Mesodermal cell (in vitro differentiated cells): ENCODE results near the gene RGS1.

ENCODE experiments used
- H3K27ac ChIP-seq: 2 replicates; pipeline ENCODE4 v1.7.0; 2013; ENCODE audit warnings: mild to moderate bottlenecking, low read depth, low read length, moderate library complexity; ENCODE audit not compliant: severe bottlenecking
- H3K36me3 ChIP-seq: 2 replicates; pipeline ENCODE4 v1.7.1; 2013; ENCODE audit warnings: mild to moderate bottlenecking, low read length, moderate library complexity; ENCODE audit not compliant: control insufficient read depth, insufficient read depth
- H3K4me1 ChIP-seq: one replicate; pipeline ENCODE4 v1.7.1; 2013; ENCODE audit warnings: mild to moderate bottlenecking, low read length; ENCODE audit not compliant: insufficient read depth, control insufficient read depth, poor library complexity, severe bottlenecking
- H3K4me3 ChIP-seq: 2 replicates; pipeline ENCODE4 v1.7.0; 2013; ENCODE audit warnings: low read length, control low read depth, mild to moderate bottlenecking; ENCODE audit not compliant: insufficient read depth, poor library complexity, severe bottlenecking; ENCODE audit errors: extremely low read depth
- H3K9me3 ChIP-seq: 2 replicates; pipeline ENCODE4 v1.7.1; 2013; ENCODE audit warnings: mild to moderate bottlenecking, low read length, moderate library complexity; ENCODE audit not compliant: control insufficient read depth
- WGBS, 2 experiments: methylation state at CpG; one replicate each; pipeline ENCODE4 v1.1.5; 2013; ENCODE audit warnings: missing lambda C conversion rate in 2 of 2; ENCODE audit not compliant: insufficient coverage in 2 of 2; 5-methylcytosine and 5-hydroxymethylcytosine counted together

RGS1 gene

GRCh38 chr1:192554904-192555303 is 20.7 kb upstream of the RGS1 start:
- H3K36me3 ChIP-seq = no peaks in the 10 kb centered on the region
- no peaks in the 10 kb centered on the region for H3K9me3 ChIP-seq
- H3K27ac ChIP-seq = no peak overlapping the region
- H3K4me1 ChIP-seq = peaks cover 31% of the 10 kb centered on the region
- H3K4me3 ChIP-seq = no peak overlapping the region
- WGBS, 2 experiments = no CpG with 5 or more reads among the region's 4 CpGs

DNA sequence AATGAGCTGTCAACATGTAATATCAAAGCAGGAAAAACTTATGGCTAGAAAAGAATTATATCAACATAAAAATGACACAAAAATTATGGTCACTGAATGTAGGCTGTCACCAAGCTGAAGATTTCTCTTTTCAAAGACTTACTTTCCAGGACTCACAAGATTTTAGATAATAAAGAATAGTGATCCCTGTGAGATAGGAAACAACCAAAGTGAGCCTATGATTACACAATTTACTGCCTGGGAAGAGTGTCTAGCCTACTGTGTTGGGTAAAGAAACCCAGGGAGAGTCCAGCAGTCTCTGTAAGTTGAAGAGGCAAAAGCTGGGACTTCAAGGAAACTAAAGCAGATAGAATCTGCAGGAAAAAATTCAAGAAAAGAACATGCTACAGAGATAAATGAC is 20.2 kb upstream of the RGS1 start:
- Histone ChIP-seq H3K36me3 (no peaks in the 10 kb centered on the region), H3K4me1 (peaks cover 33% of the 10 kb centered on the region), H3K27ac (peak overlapping the region; percentile 2), H3K4me3 (no peak overlapping the region), H3K9me3 (no peaks in the 10 kb centered on the region)

DNA sequence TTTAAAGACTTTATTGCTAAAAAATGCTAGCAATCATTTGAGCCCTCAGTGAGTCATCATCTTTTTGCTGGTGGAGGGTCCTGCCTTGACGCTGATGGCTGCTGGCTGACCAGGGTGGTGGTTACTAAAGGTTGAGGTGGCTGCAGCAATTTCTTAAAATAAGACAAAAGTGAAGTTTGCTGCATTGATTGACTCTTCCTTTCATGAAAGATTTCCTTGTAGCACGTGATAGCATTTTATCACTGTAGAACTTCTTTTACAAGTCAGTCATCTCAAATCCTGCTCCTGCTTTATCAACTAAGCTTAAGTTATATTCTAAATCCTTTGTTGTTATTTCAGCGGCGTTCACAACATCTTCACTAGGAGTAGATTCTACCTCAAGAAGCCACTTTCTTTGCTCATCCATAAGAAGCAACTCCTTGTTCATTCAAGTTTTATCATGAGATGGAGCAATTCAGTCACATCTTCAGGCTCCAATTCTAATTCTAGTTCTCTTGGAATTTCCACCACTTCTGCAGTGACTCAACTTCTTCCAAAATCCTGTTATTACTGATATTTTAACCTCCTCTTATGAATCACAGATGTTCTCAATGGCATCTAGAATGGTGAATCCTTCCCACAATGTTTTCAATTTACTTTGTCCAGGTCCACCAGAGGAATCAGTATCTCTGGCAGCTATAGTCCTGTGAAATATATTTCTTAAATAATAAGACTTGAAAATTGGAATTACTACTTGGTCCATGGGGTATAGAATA is 17.6 kb upstream of the RGS1 start:
- peak overlapping the region; percentile 87 for H3K27ac ChIP-seq
- H3K9me3 ChIP-seq = no peaks in the 10 kb centered on the region
- H3K36me3 ChIP-seq = no peaks in the 10 kb centered on the region
- no peak overlapping the region for H3K4me3 ChIP-seq
- peaks cover 24% of the 10 kb centered on the region for H3K4me1 ChIP-seq
- WGBS, 2 experiments = 86 to 97% methylated on average over 4 of the region's 4 CpGs

DNA sequence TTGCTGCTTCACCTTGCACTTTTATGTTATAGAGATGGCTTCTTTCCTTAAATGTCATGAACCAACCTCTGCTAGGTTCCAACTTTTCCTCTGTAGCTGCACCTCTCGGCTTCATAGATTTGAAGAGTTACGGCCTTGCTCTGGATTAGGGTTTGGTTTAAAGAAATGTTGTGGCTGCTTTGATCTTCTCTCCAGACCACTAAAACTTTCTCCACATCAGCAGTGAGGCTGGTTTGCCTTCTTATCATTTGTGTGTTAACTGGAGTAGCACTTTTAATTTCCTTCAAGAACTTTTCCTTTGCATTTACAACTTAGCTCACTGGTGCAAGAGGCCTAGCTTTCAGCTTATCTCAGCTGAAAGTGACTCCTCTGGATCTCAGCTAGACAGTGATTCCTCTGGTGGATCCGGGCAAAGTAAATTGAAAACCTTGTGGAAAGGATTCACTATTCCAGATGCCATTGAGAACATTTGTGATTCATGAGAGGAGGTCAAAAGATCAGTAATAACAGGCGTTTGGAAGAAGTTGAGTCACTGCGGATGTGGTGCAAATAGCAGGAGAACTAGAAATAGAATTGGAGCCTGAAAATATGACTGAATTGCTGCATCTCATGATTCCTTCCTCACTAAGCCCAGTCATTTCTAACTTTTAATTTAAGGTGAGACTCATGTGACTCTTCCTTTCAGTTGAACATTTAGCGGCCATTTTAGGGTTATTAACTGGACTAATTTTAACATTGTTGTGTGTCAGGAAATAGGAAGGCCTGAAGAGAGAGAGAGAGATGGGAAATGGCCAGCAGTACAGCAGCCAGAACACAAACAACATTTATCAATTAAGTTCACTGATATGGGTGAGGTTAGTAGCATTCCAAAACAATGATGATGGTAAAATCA is 16.2 kb upstream of the RGS1 start:
- WGBS, 2 experiments = 55 to 59% methylated on average over 3 of the region's 6 CpGs
- H3K4me1 ChIP-seq = peaks cover 24% of the 10 kb centered on the region
- H3K27ac ChIP-seq = peak overlapping the region; percentile 87
- H3K36me3 ChIP-seq = no peaks in the 10 kb centered on the region
- no peak overlapping the region for H3K4me3 ChIP-seq
- H3K9me3 ChIP-seq = no peaks in the 10 kb centered on the region

GRCh38 chr1:192561301-192561700 is 14.3 kb upstream of the RGS1 start:
- no peak overlapping the region for H3K27ac ChIP-seq
- 90 to 97% methylated on average over 4 of the region's 4 CpGs for WGBS, 2 experiments
- H3K36me3 ChIP-seq = no peaks in the 10 kb centered on the region
- H3K4me3 ChIP-seq = no peak overlapping the region
- peaks cover 24% of the 10 kb centered on the region for H3K4me1 ChIP-seq
- no peaks in the 10 kb centered on the region for H3K9me3 ChIP-seq

GRCh38 chr1:192563129-192563528 is 12.4 kb upstream of the RGS1 start:
- Histone ChIP-seq H3K27ac (no peak overlapping the region), H3K36me3 (no peaks in the 10 kb centered on the region), H3K4me3 (no peak overlapping the region), H3K9me3 (no peaks in the 10 kb centered on the region), H3K4me1 (peaks cover 19% of the 10 kb centered on the region)
- 100% methylated on average over 1 to 3 of the region's 3 CpGs for WGBS, 2 experiments

- peaks cover 9% of the 10 kb centered on the region for H3K4me1 ChIP-seq
- 100% methylated on average over 1 to 2 of the region's 4 CpGs for WGBS, 2 experiments
- H3K27ac ChIP-seq = no peak overlapping the region
- H3K4me3 ChIP-seq = no peak overlapping the region
- no peaks in the 10 kb centered on the region for H3K9me3 ChIP-seq
- no peaks in the 10 kb centered on the region for H3K36me3 ChIP-seq
Measured at GRCh38 chr1:192564099-192564498, 11.5 kb upstream of the RGS1 start.

DNA sequence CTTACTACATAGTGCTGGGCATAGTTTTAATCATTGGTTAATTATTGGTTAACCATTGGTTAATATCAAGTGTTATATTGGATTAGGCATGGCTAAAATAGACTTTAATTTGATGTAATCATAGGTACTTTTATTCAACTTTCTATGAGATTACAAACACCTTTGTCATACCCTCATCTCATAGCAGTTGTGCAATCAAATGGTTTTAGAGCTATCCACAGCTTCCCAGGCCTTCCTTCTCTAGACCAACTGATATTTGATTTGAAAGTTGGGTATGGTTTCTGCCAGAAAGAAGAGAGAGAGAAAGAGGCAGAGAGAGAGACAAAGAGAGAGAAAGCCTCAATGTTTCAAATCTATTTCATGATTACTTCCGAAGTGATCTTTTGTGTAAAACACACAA is 9.6 kb upstream of the RGS1 start:
- H3K4me1 ChIP-seq = no peaks in the 10 kb centered on the region
- peaks cover 5% of the 10 kb centered on the region for H3K9me3 ChIP-seq
- H3K27ac ChIP-seq = no peak overlapping the region
- no peaks in the 10 kb centered on the region for H3K36me3 ChIP-seq
- no CpG with 5 or more reads among the region's 1 CpG for WGBS, 2 experiments
- no peak overlapping the region for H3K4me3 ChIP-seq

DNA sequence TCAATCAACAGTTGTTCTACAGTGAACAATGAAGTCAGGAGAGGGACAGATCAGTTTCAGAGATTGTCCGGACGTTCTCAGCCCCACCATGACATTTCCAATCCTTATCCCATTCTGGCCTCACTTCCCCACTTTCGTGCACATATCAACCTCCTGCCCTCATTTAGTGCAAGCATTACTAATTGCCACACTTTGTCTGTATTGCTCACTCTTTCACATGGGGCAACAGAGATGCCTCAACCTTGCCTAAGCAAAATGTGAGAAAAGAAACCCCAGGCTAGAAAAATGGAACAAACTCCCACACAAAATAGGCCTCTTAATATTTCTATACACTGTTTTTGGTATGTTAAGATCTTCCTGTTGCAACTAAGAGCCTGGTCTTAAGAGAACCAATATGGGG is 8.9 kb upstream of the RGS1 start:
- WGBS, 2 experiments = 77 to 100% methylated on average over 1 to 3 of the region's 3 CpGs
- Histone ChIP-seq H3K27ac (no peak overlapping the region), H3K4me3 (no peak overlapping the region), H3K4me1 (no peaks in the 10 kb centered on the region), H3K9me3 (peaks cover 5% of the 10 kb centered on the region), H3K36me3 (no peaks in the 10 kb centered on the region)

- Histone ChIP-seq H3K4me3 (no peak overlapping the region), H3K9me3 (peaks cover 5% of the 10 kb centered on the region), H3K4me1 (peaks cover 6% of the 10 kb centered on the region), H3K36me3 (no peaks in the 10 kb centered on the region), H3K27ac (no peak overlapping the region)
- WGBS, 2 experiments = 40% methylated on average over 1 of the region's 1 CpG; no CpG with 5 or more reads in 1 of the 2 experiments
Measured at GRCh38 chr1:192568063-192568462, 7.5 kb upstream of the RGS1 start.

DNA sequence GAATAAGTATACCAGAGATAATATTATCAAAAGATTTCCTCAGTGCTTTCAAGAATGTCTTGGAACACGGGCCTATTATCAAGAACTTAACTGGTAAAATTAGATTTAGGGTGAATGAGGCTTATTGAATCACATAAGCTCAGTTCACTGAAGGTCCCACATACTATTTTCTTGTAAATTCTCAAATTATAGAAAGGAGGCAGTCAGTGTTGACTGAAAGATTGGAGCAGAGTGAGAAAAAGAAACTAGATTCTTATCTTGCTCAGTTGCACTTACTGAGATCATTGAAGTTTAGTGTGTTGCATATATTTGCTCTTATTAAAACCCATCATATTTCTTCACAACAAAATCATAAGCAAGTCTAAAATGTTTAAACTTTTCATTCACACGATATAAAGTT is 3.9 kb upstream of the RGS1 start:
- H3K9me3 ChIP-seq = peaks cover 5% of the 10 kb centered on the region
- peaks cover 16% of the 10 kb centered on the region for H3K4me1 ChIP-seq
- no peaks in the 10 kb centered on the region for H3K36me3 ChIP-seq
- no peak overlapping the region for H3K27ac ChIP-seq
- no peak overlapping the region for H3K4me3 ChIP-seq
- 86 to 88% methylated on average over 1 of the region's 2 CpGs for WGBS, 2 experiments
